GM10266 (cell line): ENCODE data around the gene PIGP.
"Not testable (repeated sequence)": the region's sequence is repeated elsewhere in the genome, so short reads cannot be mapped to it uniquely, and the experiment has no call there.

Source experiments
- DNase-seq: peaks from one replicate; pipeline ENCODE4 v3.0.0; 2012; ENCODE audit errors: extremely low spot score
- CTCF ChIP-seq: IDR thresholded peaks from 2 replicates; pipeline ENCODE4 v1.5.1; 2012; ENCODE audit warnings: mild to moderate bottlenecking, low read depth; ENCODE audit not compliant: control insufficient read depth, insufficient read depth; ENCODE audit errors: missing control alignments

Gene PIGP

GRCh38 chr21:37072988-37073416 lies at the start of gene PIGP, which contains the start of gene TTC3:
TSS of gene PIGP (minus strand) at chr21:37073071. CDS start at chr21:37072515, 556 bp downstream.
TSS of gene TTC3 (plus strand) at chr21:37073254. CDS start at chr21:37087258, 14,004 bp downstream.
- no peak for TF ChIP-seq CTCF
- DNase-seq = peak; percentile 98

- no peak for DNase-seq
- no peak for TF ChIP-seq CTCF
Measured at GRCh38 chr21:37119421-37120218, 46.7 kb upstream of the PIGP start.

- no peak for TF ChIP-seq CTCF
- DNase-seq = no peak
Measured at GRCh38 chr21:37118187-37118826, 45.4 kb upstream of the PIGP start.

- DNase-seq = no peak
Measured at GRCh38 chr21:37117204-37117603, 44.3 kb upstream of the PIGP start.

GRCh38 chr21:37116459-37116858 lies 43.6 kb upstream of the PIGP start:
- DNase-seq = not testable (repeated sequence)

More at GRCh38 chr21:37117204-37117603, 44.3 kb upstream of the PIGP start:
- TF ChIP-seq CTCF = no peak

- DNase-seq = not testable (repeated sequence)
Measured at GRCh38 chr21:37114301-37114700, 41.4 kb upstream of the PIGP start.

- DNase-seq = not testable (repeated sequence)
Measured at GRCh38 chr21:37111029-37111428, 38.2 kb upstream of the PIGP start.

GRCh38 chr21:37106998-37107397 lies 34.1 kb upstream of the PIGP start:
- no peak for TF ChIP-seq CTCF
- no peak for DNase-seq

- DNase-seq = not testable (repeated sequence)
Measured at GRCh38 chr21:37102746-37103145, 29.9 kb upstream of the PIGP start.
